Measurements from ENCODE around the gene AMELY. TPM values are rescaled to one million over a fixed set of nuclear protein-coding genes. Genes with fewer than 3 reads are reported as not detected.
"Not testable (repeated sequence)": the region's sequence is repeated elsewhere in the genome, so short reads cannot be mapped to it uniquely, and the experiment has no call there.

AMELY gene, protein sequence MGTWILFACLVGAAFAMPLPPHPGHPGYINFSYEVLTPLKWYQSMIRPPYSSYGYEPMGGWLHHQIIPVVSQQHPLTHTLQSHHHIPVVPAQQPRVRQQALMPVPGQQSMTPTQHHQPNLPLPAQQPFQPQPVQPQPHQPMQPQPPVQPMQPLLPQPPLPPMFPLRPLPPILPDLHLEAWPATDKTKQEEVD
- total RNA-seq: not detected in 2 replicates

DNA sequence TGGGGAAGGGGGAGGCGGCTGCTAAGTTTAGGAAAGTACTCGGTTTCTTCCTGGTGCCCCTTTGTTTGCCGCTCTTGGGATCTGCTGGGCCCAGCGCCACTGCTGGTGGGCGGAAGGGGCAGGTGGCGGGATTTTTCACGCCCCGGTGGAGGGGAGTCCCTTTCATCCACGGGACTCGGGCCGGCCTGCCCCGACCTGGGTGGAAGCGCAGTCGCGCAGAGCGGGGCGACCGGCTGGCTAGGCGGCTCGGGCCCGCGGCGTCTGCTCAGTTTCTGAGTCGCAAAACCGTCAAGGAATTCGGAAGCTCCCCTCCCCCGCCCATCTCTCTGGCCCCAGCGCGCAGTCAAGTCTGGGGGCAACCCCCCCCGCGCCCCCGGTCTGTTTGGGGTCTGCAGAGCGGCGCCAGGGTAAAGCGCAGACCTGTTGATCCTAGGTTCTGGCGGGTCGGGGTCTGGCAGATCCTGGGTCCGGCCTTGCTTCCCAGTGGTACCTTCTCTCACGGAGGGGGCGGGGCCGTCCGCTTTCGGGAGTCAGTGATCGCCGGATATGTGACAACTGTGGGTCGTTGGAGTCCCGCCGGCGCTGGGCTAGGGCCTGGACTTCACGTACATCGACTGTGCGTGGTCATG, at the start of gene AMELY:
AMELY (minus strand) TSS at position 500 of the 629 bp plus-strand sequence. CDS start 39,144 bp downstream, outside the sequence.
- intact Hi-C loops (cut with micrococcal nuclease): no loop called here

DNA sequence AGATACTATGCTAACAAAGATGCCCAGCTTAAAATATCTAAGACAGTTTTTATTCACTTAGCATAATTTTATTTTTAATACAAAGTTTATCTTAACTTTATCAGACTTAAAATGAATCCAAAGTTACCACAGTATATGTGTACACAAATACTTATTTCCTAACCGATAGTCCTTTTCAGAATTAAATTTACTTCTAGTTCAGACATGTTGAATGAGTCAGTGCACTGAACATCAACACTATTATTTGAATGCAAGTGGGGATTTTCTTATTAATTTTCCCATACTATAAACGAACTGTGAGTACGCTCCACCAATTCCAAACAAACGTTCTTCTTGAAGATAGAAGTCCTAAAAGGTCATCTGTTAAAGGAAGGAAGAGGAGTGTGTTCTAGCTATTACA, 38.4 kb upstream of the AMELY start:
- intact Hi-C loops (cut with micrococcal nuclease): no loop called here

DNA sequence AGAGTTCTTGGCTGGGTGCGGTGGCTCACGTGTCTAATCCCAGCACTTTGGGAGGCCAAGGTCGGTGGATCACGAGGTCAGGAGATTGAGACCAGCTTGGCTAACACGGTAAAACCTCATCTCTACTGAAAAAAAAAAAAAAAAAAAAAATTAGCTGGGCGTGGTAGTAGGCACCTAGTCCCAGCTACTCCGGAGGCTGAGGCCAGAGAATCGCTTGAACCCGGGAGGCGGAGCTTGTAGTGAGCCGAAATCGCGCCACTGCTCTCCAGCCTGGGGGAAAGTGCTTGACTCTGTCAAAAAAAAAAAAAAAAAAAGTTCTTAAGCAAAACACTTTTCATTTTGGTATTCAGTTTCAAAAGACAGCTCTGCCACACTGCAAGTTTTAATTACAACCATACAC, 36.8 kb upstream of the AMELY start:
- intact Hi-C loops (cut with micrococcal nuclease): no loop called here

DNA sequence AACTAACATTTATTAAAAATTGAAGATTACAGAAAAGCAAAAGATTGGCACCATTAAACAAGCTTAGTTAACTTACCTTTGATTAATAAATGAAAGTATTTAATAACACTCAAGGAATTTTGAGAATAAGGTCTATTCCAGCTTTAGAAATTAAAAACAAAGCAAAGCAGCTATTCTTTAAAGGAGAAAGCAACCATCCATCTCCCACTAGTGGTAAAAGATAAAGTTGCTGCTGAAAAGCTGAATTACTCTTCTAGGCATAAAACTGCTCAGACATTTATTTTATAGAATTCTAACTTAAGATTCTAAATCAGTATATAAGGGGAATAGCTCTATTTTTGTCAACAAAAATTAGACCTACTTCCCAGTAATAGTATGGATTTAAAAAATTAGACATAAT, 36.1 kb upstream of the AMELY start:
- intact Hi-C loops (cut with micrococcal nuclease): no loop called here

DNA sequence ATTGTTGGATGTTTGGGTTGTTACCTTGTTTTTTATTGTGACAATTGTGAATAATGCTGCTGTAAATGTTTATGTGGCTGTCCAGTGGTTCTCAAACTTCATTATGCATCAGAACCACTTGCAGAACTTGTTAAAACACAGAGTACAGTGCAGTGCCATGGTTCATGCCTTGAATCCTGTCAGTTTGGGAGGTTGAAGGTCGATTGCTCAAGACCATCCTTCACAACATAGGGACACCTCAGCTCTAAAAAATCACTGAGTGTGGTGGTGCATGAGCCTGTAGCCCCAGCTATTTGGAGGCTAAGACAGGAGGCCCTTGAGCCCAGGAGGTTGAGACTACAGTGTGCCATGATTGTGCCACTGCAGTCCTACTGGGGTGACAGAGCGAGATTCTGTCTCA, 23.9 kb upstream of the AMELY start:
- intact Hi-C loops (cut with micrococcal nuclease): no loop called here

DNA sequence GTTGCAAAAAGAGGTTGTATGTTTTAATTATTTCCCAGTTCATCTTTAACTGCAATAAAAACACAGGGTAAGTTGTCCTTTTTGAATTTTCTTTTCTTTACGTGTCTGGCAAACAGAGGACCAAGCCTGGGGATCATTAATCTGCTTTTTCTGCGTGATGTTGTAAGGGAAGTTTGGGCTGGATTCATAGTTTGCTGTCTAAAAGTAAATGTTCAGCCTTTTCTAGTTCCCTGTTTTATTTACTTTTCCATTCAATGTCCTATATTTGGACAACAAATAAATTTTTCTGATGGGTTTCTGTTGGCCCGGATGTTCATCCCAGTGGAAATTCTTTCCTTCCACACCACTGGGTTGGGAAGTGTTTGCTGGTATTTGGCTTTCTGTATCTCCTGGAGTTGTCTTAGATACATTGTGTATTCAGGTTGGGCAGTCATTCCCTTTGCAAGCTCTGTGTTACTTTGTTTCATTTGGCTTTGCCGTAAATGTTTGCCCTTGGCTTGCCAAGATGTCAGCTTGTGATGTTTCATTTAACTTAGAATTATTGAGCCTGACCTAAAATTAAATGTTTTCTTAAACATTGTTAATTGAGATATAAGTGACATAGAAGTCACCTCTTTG, 20.3 kb upstream of the AMELY start:
- intact Hi-C loops (cut with micrococcal nuclease): no loop called here

DNA sequence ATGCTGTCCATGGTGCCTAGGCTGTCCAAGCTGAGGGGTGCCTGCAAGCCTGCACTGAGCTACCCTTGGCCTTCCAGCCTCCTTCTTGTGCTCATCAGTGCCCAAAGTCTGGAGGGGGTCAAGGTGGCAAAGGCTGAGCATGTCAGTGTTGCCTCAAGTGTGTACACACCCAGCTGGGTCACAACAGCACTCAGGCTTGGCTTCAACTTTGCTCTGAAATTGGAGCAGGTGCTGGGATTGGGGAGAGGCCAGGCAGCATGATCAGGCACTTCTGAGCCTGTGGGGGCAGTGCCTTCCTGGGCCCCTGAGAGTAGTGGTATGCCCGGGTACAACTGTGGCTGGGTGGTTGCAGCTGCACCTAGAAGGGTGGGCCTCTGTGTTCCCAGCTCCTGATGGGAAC, 17.7 kb upstream of the AMELY start:
- intact Hi-C loops (cut with micrococcal nuclease): no loop called here

DNA sequence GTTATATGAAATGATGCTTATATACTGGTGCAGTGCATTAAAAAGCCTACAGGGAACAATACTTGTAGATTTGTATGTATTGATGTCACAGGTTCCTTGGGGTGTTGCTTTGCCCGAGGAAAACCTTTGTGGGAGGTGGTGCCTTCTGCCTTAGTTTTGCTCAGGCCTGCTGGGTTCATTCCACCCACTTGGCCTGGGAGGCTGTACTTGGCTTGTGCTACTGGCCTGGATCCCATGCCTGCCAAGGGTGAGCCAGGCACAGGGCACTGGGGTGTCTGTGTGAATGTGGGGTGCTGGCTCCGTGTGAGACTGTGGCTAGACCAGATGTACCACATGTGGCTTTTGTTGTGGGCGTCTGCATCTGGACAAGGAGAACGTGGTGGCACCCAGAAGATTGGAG, 16.7 kb upstream of the AMELY start:
- intact Hi-C loops (cut with micrococcal nuclease): no loop called here

DNA sequence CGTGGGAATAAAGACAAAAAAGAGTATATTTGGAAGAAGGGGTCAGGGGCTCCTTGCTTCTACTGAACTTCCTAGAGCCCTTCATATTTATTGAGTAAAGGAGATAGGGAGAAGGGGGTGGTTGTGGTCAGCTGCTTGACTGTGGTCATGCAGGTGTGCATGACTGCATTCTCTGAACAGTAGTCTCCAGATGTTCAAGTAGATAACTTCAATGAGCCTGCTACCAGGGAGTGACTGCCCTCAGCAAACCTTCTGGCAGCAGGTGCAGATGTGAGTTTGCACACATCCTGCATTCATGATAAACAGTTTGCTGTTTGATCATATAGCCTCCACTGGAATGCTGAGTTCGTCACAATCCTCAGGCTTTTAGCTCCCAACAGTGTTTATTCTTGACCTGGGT, 9.5 kb upstream of the AMELY start:
- intact Hi-C loops (cut with micrococcal nuclease): no loop called here

DNA sequence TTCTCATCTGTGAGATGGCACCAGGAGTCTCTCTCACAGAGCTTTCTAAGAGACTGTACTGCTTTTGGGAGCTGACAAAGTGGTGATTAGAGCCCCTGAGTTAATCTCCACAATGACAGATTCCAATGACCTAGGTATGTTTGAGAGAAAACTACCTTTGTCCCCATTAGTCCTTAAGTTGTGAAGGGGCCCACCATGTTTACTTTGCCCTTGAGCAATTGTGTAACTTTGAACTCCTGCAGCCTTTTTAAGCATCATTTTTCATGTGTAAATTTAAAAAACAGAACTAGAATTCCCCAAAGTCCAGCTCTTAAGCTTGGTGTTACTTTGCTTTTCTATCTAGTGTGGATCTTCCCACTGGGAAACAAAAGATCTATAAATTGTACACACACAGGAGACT, 1.8 kb upstream of the AMELY start:
- intact Hi-C loops (cut with micrococcal nuclease): no loop called here

DNA sequence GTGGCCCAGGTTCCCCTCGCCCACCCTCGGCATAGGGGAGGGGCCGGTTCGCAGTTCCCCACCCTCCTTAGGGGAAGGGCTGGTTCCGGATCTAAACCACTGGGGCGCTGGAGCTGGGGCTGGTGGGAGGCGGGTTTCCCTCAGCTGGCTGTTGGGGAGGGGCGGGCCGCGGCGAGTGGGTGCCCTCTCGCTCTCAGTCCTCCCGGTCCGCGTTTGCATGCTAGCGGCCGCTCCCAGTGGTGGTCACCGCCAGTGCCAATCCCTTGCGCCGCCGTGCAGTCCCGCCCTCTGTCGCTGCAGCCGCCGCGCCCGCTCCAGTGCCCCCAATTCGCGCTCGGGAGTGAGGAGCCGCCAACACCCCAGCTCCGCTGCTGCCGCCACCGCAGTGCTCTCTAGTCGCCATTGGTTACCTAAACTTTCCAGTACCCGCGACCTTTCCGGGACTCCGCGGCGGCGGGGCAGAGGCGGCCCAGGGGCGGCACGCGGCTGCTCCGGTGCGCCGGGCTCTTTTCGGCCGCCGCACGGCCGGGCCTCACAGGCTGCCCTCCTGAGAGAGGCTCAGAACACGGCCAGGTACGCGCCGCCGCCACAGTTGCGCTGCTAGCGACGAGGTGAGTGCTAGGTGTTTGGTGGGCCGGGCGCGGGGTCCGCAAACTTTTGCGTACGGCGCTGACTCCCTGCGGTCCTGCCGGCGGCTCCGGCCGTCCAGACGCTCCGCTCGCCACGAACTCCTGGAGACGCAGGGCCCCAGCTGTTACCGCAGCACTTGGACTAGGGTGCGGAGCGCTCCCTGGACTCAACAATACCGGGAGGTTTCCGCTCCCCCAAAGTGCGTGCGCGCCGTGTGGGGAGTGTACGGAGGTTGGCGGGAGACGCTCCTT, 940 bp downstream of the AMELY start, which contains the start of gene TBL1Y:
TBL1Y (plus strand) TSS at position 326 of the 881 bp plus-strand sequence. CDS start 114,388 bp downstream, outside the sequence.
- intact Hi-C loops (cut with micrococcal nuclease): no loop called here

DNA sequence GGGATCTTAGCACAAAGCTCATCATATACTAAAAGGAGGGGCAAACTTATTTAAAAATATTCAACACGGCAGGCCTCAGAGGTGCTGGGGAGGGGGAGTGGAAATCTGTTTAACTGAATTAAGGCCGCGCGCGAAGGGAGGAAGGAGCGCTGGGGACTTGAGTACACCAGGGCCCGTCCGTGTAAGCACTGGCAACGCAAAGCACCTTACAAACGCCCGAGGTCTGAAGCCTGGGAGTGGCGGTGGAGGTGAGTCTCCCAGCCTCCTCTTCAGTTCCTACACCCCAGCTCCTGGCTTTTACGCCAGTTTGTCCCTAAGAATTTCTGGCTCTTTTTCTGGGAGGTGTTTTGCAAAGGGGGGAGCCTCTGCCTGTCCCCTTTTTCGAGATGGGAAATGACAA, 1.7 kb downstream of the AMELY start:
- intact Hi-C loops (cut with micrococcal nuclease): no loop called here

DNA sequence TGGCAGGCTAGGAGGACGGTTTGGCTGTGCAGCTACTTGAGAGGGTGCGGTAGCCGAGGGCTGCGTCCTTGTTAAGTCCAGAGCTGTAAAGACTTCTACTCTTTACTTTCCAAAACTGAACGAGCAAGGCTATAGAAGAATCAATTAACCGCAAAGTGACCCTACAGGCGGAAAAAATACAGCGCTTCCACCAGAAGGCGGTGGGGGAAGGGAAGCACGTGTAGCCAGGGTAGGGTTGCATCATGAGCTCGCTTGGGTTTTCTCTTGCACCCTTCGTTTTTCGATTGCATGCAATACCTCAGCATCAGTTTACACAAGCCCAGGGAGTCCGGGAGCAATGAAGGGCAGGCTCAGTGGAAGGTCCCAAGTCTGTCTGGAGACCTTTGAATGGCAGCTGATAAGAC, 2.4 kb downstream of the AMELY start:
- intact Hi-C loops (cut with micrococcal nuclease): no loop called here

DNA sequence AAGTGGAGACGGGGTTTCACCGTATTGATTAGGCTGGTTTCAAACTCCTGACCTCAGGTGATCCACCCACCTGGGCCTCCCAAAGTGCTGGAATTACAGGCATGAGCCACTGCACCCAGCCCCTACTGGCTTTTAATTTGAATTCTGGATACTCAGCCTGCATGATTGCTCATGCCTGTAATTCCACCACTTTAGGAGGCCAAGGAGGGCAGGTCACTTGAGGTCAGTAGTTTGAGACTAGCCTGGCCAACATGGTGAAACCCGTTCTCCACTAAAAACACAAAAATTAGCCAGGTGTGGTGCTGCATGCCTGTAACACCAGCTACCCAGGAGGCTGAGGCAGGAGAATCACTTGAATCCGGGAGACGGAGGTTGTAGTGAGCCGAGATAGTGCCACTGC, 3.5 kb downstream of the AMELY start:
- intact Hi-C loops (cut with micrococcal nuclease): not testable (repeated sequence)

DNA sequence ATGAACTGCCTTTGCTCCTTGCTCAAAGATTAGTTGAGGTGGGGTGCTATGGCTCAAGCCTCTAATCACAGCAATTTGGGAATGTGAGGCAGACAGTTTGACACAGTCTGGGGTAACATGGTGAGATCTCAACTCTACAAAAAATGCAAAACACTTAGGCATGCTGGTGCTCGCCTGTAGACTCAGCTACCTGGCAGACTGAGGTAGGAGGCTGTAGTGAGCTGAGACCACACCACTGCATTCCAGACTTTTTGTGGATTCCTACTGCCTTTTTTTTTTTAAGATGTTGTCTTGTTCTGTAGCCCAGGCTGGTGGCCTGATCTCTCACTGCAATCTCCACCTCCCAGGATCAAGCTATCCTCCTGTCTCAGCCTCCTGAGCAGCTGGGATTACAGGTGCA, 4.0 kb downstream of the AMELY start:
- intact Hi-C loops (cut with micrococcal nuclease): no loop called here

DNA sequence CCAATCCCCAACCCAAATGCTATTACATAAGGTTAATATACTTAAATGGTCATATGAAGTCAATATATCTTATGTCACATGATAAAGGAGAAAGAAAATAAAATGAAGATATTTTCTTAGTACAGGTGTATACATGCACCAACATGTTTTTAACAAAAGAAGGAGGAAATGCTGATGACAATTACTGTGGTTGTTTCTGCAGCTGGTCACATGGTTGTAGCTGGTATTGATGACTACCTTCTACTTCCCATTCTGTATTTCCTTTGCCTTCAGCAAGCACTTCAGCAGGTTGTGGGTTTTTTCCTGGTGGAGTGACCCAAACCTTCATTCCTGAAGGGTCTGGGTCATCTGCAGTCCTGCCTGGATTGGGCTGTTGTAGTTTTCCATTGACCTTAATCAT, 9.4 kb downstream of the AMELY start:
- intact Hi-C loops (cut with micrococcal nuclease): not testable (repeated sequence)

DNA sequence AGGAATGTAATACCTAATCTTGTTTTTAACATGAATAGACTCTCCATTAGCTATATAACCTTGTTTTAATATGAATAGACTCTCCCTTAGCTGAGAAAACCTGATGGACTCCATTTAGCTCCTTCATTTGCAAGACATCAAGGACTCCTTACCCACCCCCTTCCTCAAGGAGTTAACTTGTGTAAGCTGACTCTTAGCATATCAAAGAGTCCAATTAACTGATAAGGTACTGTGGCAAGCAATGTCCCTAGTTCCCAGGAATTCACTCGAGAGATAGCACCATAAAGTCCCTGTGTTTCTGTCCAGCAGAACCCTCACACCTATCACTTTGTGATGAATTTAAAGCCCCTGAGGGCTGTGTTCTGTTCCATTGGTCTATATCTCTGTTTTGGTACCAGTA, 16.3 kb downstream of the AMELY start:
- intact Hi-C loops (cut with micrococcal nuclease): no loop called here

DNA sequence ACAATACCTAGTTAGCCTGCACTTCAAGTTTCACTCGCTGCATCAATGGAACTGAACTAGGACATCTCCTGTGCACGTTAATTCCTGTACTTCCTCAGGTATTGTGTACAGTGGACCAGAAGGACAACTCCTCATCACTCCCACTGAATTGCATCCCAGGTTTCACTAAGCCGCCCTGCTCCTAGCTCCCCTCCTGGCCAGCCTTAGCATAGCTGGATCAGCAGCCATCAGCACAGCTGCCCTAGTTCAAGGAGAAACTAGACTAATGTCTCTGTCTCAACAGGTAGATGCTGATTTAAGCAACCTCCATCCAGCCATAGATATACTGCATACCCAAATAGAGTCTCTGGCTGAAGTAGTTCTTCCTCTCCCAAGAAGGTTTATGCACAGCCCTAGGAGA, 17.1 kb downstream of the AMELY start:
- intact Hi-C loops (cut with micrococcal nuclease): no loop called here

DNA sequence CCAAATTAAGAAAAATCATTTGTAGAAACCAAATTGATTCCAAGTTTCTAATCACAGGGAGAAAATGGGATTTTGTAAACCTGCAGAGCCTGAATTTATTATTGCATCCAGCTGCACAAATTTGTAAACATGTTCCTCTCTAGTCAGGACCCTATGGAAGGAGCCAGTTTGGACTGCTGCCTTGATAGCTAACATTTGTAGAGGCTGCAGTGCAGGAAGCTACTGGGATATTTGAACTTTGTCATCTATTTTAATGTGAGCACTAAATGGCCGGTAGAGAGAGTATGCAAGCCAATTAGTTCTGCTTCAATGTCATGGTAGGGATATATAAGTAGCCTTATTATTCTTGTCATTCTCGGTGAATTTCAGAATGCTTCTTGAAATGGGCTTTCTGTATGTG, 62.2 kb downstream of the AMELY start:
- intact Hi-C loops (cut with micrococcal nuclease): no loop called here

DNA sequence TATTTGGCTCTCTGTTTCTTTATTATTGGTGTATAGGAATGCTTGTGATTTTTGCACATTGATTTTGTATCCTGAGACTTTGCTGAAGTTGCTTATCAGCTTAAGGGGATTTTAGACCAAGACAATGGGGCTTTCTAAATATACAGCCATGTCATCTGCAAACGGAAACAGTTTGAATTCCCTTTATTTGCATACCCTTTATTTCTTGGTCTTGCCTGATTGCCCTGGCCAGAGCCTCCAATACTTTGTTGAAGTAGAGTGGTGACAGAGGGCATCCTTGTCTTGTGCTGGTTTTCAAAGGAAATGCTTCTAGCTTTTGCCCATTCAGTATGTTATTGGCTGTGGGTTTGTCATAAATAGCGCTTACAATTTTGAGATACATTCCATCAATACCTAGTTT, 68.9 kb downstream of the AMELY start:
- intact Hi-C loops (cut with micrococcal nuclease): not testable (repeated sequence)

All from T-helper 1 cell treated with Interleukin-12 subunit alpha and Interleukin-12 subunit beta and Interleukin-4 antibody, amounts not matched to agents 30 ng/mL and 1 ng/mL, for 36 hours (primary cell).